HEK293 (cell line): ENCODE results near the gene ENDOG.
"Not testable (repeated sequence)": the region's sequence is repeated elsewhere in the genome, so short reads cannot be mapped to it uniquely, and the experiment has no call there.

ENCODE experiments used
- CTCF ChIA-PET: fragments of 350-600 bp; formaldehyde crosslinking; extraction: SDS; loops from one replicate; lab custom pipeline; 2021; ENCODE audit warnings: antibody characterized with exemption; lab: Yijun Ruan, JAX
- POLR2A ChIA-PET: fragments of 300-600 bp; formaldehyde crosslinking; extraction: SDS; loops from one replicate; lab custom pipeline; 2020; ENCODE audit warnings: antibody characterized with exemption, inconsistent platforms; lab: Yijun Ruan, JAX
- H3K27ac ChIP-seq: fragments of 200-500 bp; sonication (Bioruptor generic); 2 replicates; pipeline ENCODE4 v1.5.1; 2014; ENCODE audit warnings: low read depth, low read length, control low read depth, inconsistent platforms; ENCODE audit errors: extremely low read depth
- H3K36me3 ChIP-seq, 2 experiments: fragments of 200-500 bp in 1 of 2; sonication (Bioruptor generic) in 1 of 2; 1 replicate in 1 of 2; 2 replicates in 1 of 2; pipeline ENCODE4 v1.5.1; 2014 to 2017; ENCODE audit warnings: inconsistent platforms in 2 of 2, low read length in 2 of 2; ENCODE audit not compliant: control insufficient read depth in 2 of 2, insufficient read depth in 1 of 2
- H3K4me1 ChIP-seq: fragments of 200-500 bp; sonication (Bioruptor generic); 2 replicates; pipeline ENCODE4 v1.5.1; 2014; ENCODE audit warnings: mild to moderate bottlenecking, low read length, inconsistent platforms; ENCODE audit not compliant: control insufficient read depth, insufficient read depth
- H3K4me3 ChIP-seq: 2 replicates; pipeline ENCODE4 v1.5.1; 2011; ENCODE audit warnings: low read depth, mild to moderate bottlenecking, control low read depth, low read length, moderate library complexity
- H3K9me3 ChIP-seq: fragments of 200-500 bp; sonication (Bioruptor generic); 2 replicates; pipeline ENCODE4 v1.5.1; 2014; ENCODE audit warnings: low read depth, low read length, inconsistent platforms; ENCODE audit not compliant: control insufficient read depth, insufficient read depth
- MZF1 ChIP-seq: fragments of 450-650 bp; formaldehyde crosslinking; IDR thresholded peaks from 2 replicates; pipeline ENCODE4 v1.5.1; 2017; ENCODE audit warnings: missing biosample characterization, missing genetic modification characterization, borderline replicate concordance
- REST ChIP-seq: fragments of 450-650 bp; formaldehyde crosslinking; IDR thresholded peaks from 2 replicates; pipeline ENCODE4 v1.5.1; 2016; ENCODE audit warnings: missing biosample characterization, missing genetic modification characterization
- ZIC2 ChIP-seq: fragments of 450-650 bp; formaldehyde crosslinking; IDR thresholded peaks from 2 replicates; pipeline ENCODE4 v1.5.1; 2016; ENCODE audit warnings: missing biosample characterization, missing genetic modification characterization
- ZNF292 ChIP-seq: fragments of 450-650 bp; formaldehyde crosslinking; IDR thresholded peaks from 2 replicates; pipeline ENCODE4 v1.5.1; 2016; ENCODE audit warnings: low read depth, missing biosample characterization, missing genetic modification characterization, borderline replicate concordance
- ZNF654 ChIP-seq: fragments of 450-650 bp; formaldehyde crosslinking; IDR thresholded peaks from 2 replicates; pipeline ENCODE4 v1.5.1; 2016; ENCODE audit warnings: low read depth, missing biosample characterization, missing genetic modification characterization

The ENDOG gene

DNA sequence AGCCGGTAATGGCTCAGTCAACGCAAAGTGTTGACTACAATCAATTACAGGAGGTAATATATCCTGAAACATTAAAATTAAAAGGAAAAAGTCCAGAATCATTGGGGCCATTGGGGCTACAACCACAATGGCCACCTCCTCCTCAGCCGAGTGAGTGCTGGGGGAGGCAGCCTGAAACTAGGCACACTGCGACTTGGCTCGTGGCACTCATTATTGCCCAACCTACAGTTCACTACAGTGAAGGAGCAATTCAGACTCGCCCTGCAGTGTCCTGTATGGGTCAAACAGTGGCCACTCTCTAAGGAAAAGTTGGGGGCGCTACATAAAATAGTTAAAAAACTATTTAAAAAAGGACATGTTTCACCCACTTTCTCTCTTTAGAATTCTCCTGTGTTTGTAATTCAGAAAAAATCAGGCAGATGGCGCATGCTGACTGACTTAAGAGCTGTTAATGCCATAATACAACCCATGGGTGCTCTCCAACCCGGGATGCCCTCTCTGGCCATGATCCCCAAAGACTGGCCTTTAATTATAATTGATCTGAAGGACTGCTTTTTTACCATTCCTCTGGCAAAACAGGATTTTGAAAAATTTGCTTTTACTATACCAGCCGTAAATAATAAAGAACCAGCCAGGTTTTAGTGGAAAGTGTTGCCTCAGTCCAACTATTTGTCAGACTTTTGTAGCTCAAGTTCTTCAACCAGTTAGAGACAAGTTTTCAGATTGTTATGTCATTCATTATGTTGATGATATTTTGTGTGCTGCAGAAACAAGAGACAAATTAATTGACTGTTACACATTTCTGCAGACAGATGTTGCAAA lies 33.7 kb downstream of the ENDOG start:
- H3K9me3 ChIP-seq, H3K4me3 ChIP-seq, H3K4me1 ChIP-seq, H3K27ac ChIP-seq, H3K36me3 ChIP-seq: not testable (repeated sequence)
- TF ChIP-seq ZNF654 (tag by site-specific recombination) (peak; percentile 44), REST (tag by site-specific recombination) (peak; percentile 34; the same call in 1 of the 2 replicates), MZF1 (tag by site-specific recombination) (peak; percentile 82; the same call in 1 of the 2 replicates)
- POLR2A ChIA-PET, result interaction anchor here (0.9 kb wide), 1 partner anchor 76 kb away, joined by 3 read pairs; no protein-coding TSS in a partner anchor
- CTCF ChIA-PET, result interaction anchor here (0.6 to 2.5 kb wide), 15 partner anchors 10 to 441 kb away, joined by 3 to 26 read pairs (median 3); no protein-coding TSS in a partner anchor

- H3K4me1 ChIP-seq, H3K4me3 ChIP-seq, H3K9me3 ChIP-seq, H3K27ac ChIP-seq, POLR2A ChIA-PET, H3K36me3 ChIP-seq: not testable (repeated sequence)
- CTCF ChIA-PET, result interaction anchor here (0.6 to 2.5 kb wide), 13 partner anchors 9 to 441 kb away, joined by 3 to 26 read pairs (median 3); no protein-coding TSS in a partner anchor
These were observed 34.3 kb downstream of the ENDOG start for GRCh38 chr9:128852646-128853045.

DNA sequence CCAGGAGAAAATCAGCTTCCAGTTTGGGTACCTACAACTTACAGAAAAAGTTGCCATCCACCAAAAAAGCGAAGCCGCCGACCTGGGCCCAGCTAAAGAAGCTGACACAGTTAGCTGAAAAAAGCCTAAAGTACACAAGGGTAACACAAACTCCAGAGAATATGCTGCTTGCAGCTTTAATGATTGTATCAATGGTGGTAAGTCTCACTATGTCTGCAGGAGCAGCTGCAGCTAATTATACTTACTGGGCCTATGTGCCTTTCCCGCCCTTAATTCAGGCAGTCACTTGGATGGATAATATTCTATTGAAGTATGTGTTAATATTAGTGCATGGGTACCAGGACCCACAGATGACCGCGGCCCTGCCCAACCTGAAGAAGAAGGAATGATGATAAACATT lies 36.2 kb downstream of the ENDOG start:
- H3K36me3 ChIP-seq, H3K9me3 ChIP-seq, POLR2A ChIA-PET, H3K27ac ChIP-seq, H3K4me1 ChIP-seq, H3K4me3 ChIP-seq: not testable (repeated sequence)
- CTCF ChIA-PET, result interaction anchor here (0.9 to 2.1 kb wide), 3 partner anchors 10 to 74 kb away, joined by 3 to 11 read pairs (median 5); no protein-coding TSS in a partner anchor

- ChIA-PET POLR2A (interaction anchor here (0.6 to 0.7 kb wide), 2 partner anchors 17 to 214 kb away, joined by 3 to 5 read pairs; no protein-coding TSS in a partner anchor), CTCF (interaction anchor here (0.7 to 2.9 kb wide), 5 partner anchors 9 to 766 kb away, joined by 3 to 16 read pairs (median 3); no protein-coding TSS in a partner anchor)
- not testable (repeated sequence) for H3K9me3 ChIP-seq, H3K27ac ChIP-seq, H3K36me3 ChIP-seq, H3K4me1 ChIP-seq, H3K4me3 ChIP-seq
These were observed 40.2 kb downstream of the ENDOG start for GRCh38 chr9:128858476-128858875.

- Histone ChIP-seq H3K9me3 (no peaks in the 10 kb centered on the region), H3K4me1 (no peaks in the 10 kb centered on the region; the same call in 1 of the 2 replicates), H3K27ac (no peak overlapping the region), H3K4me3 (no peak overlapping the region), H3K36me3 (no peaks in the 10 kb centered on the region)
- POLR2A ChIA-PET, result no interaction called here
- CTCF ChIA-PET, result interaction anchor here (0.8 to 6.2 kb wide), 8 partner anchors 8 to 750 kb away, joined by 3 to 94 read pairs (median 6); partner anchors contain the start of genes KYAT1, LRRC8A and SH3GLB2
- TF ChIP-seq ZIC2 (tag by site-specific recombination), result 0 out of 2 replicates have a peak, but pooled peaks have one; percentile 7
- no peak for TF ChIP-seq ZNF292
These were observed 42.6 kb downstream of the ENDOG start for GRCh38 chr9:128860937-128861336.
